HepG2 (cell line): ENCODE measurements around the gene TSNAXIP1.

ENCODE experiments used
- DNMT1 ChIP-seq: sonication (generic); formaldehyde crosslinking; IDR thresholded peaks from 2 replicates; pipeline ENCODE4 v1.5.1; 2020; ENCODE audit warnings: mild to moderate bottlenecking, missing genetic modification reagents
- EZH2 ChIP-seq: conservative IDR thresholded peaks from 2 replicates; pipeline ENCODE4 v1.6.1; 2012; ENCODE audit warnings: mild to moderate bottlenecking, low read depth, low read length, moderate library complexity
- HOXA7 ChIP-seq: sonication (generic); formaldehyde crosslinking; IDR thresholded peaks from 2 replicates; pipeline ENCODE4 v1.8.1; 2022; ENCODE audit warnings: mild to moderate bottlenecking, missing genetic modification reagents, moderate library complexity
- KLF13 ChIP-seq: sonication (generic); formaldehyde crosslinking; IDR thresholded peaks from 2 replicates; pipeline ENCODE4 v1.4.0; 2020; ENCODE audit warnings: mild to moderate bottlenecking, missing genetic modification reagents
- MXD1 ChIP-seq: sonication (generic); formaldehyde crosslinking; IDR thresholded peaks from 2 replicates; pipeline ENCODE4 v1.4.0; 2020; ENCODE audit warnings: mild to moderate bottlenecking, missing genetic modification reagents
- POLR2A ChIP-seq, 2 experiments: IDR thresholded peaks; 2 replicates each; pipeline ENCODE4 v1.6.1; 2011; ENCODE audit warnings: low read depth in 2 of 2, low read length in 2 of 2, mild to moderate bottlenecking in 1 of 2, moderate library complexity in 1 of 2; ENCODE audit not compliant: insufficient read depth in 1 of 2
- POLR2AphosphoS5 ChIP-seq: IDR thresholded peaks from 2 replicates; pipeline ENCODE4 v1.6.1; 2012; ENCODE audit warnings: low read depth, low read length
- TBP ChIP-seq: sonication (generic); formaldehyde crosslinking; IDR thresholded peaks from 2 replicates; pipeline ENCODE4 v1.5.0; 2020; ENCODE audit warnings: missing genetic modification reagents
- ZNF232 ChIP-seq: sonication (generic); formaldehyde crosslinking; IDR thresholded peaks from 2 replicates; pipeline ENCODE4 v1.4.0; 2020; ENCODE audit warnings: missing genetic modification reagents, borderline replicate concordance
- ZNF513 ChIP-seq: sonication (generic); formaldehyde crosslinking; conservative IDR thresholded peaks from 2 replicates; pipeline ENCODE4 v1.5.0; 2020; ENCODE audit warnings: missing genetic modification reagents
- ZNF703 ChIP-seq: sonication (generic); formaldehyde crosslinking; IDR thresholded peaks from 2 replicates; pipeline ENCODE4 v1.5.1; 2020; ENCODE audit warnings: missing genetic modification reagents, mild to moderate bottlenecking, moderate library complexity, borderline replicate concordance
- ZNF709 ChIP-seq: sonication (generic); formaldehyde crosslinking; IDR thresholded peaks from 2 replicates; pipeline ENCODE4 v1.5.0; 2020; ENCODE audit warnings: mild to moderate bottlenecking, missing genetic modification reagents
- ZNF775 ChIP-seq: sonication (generic); formaldehyde crosslinking; IDR thresholded peaks from 2 replicates; pipeline ENCODE4 v1.4.0; 2020; ENCODE audit warnings: missing genetic modification reagents, mild to moderate bottlenecking, moderate library complexity, borderline replicate concordance
- TF ChIP-seq, protein P1 (sequence below): sonication (generic); formaldehyde crosslinking; IDR thresholded peaks from 2 replicates; pipeline ENCODE4 v1.8.0; 2022; ENCODE audit warnings: mild to moderate bottlenecking, missing genetic modification reagents, moderate library complexity

GRCh38 chr16:67760206-67760955, 46.3 kb upstream of the TSNAXIP1 start:
- TF ChIP-seq ZNF775 (CRISPR knock-in tag), result no peak
- no peak for TF ChIP-seq TBP (CRISPR knock-in tag)
- TF ChIP-seq POLR2A (IDR thresholded peaks at IDR 0.05; ENCODE audit: insufficient read depth in 1 of 2, low read depth in 2 of 2, low read length in 2 of 2), result no peak
- TF ChIP-seq HOXA7, result no peak
- no peak for TF ChIP-seq KLF13 (CRISPR knock-in tag)
- TF ChIP-seq MXD1, result no peak
- no peak for TF ChIP-seq ZNF232 (CRISPR knock-in tag)
- no peak for TF ChIP-seq ZNF703 (CRISPR knock-in tag)
- no peak for TF ChIP-seq ZNF513
- TF ChIP-seq, protein P1, sequence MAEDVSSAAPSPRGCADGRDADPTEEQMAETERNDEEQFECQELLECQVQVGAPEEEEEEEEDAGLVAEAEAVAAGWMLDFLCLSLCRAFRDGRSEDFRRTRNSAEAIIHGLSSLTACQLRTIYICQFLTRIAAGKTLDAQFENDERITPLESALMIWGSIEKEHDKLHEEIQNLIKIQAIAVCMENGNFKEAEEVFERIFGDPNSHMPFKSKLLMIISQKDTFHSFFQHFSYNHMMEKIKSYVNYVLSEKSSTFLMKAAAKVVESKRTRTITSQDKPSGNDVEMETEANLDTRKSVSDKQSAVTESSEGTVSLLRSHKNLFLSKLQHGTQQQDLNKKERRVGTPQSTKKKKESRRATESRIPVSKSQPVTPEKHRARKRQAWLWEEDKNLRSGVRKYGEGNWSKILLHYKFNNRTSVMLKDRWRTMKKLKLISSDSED (CRISPR knock-in tag), result no peak
- no peak for TF ChIP-seq POLR2AphosphoS5
- TF ChIP-seq DNMT1 (CRISPR knock-in tag), result no peak
- TF ChIP-seq EZH2, result no peak
- no peak for TF ChIP-seq ZNF709 (CRISPR knock-in tag)
